IPS-18c (cell line): ENCODE measurements around the gene FMN1.
A peak's percentile ranks its signal among the peaks of the same experiment; 100 is the strongest.

Source experiments
- H3K4me3 ChIP-seq: 2 replicates; pipeline ENCODE4 v1.7.0; 2013; ENCODE audit warnings: low read depth, mild to moderate bottlenecking, low read length, moderate library complexity; ENCODE audit not compliant: insufficient read depth
- H3K9me3 ChIP-seq: one replicate; pipeline ENCODE4 v1.6.1; 2013; ENCODE audit warnings: mild to moderate bottlenecking, low read length, moderate library complexity; ENCODE audit not compliant: control insufficient read depth, insufficient read depth

FMN1 gene

DNA sequence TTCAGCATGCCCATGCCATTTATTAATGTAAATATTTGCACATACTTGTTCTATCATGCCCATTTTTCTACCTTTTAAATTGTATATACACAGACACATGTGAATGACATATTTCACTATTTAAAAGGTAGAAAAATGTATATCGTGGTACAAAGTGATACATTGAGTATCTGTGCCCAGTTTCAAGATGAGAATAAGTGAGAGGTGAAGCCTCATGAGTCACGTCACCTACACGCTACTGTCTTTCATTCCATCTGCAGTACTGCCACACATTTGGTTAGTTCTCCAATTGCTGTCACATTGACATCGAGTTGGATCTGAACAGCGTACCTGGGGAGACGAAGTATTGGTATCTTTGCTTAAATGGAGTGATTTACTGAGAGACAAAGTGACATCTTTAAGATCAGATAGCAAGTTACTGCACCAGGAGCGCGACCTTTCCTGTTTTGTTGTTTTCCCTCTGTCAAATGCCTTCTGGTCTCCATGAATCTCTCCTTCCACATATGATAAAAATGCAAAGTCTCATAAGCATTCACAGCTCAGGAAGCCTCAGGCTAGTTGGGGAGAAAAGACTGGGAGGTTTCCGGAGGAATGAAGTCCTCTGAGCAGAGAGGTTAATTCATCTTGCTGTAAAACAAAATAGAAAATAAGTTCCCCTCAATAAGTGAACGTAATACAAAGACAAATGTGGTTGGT lies 464.7 kb downstream of the FMN1 start:
- no peaks in the 10 kb centered on the region for H3K9me3 ChIP-seq
- H3K4me3 ChIP-seq = no peak overlapping the region

DNA sequence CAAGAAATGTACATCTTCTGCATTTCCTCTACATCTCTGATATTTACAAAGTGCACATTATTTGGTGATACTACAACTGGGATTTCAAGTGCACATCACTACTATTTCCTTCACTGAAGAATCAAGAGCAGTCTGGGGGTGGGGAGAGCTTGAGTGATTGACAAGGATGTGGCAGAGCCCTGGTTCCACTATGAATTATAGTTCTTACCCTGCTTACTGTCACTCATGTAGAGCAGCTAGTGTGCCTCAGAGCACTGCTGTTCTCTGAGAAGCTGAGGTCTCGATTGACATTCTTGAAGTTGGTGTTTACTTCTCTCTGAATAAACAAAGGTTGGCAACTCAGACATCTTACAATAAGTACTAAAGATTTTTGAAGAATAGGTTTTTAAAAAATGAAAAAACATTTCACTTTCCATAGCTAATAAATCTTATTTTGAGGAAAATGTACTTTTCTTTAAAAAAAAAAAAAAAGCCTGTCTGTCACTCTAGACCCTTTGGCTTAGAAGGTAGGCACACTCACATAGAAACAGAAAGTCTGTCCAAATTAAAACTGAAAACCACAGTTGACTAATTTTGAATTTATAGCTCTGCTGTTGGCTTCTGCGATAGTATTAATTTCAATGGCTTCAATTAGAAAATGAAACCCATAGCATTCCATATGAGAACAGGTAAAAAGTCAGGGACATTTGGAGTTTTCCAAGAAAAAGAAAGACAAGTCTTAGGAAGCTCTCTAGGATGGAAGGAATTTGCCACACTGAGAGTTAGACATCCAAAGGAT lies 471.2 kb downstream of the FMN1 start:
- no peak overlapping the region for H3K4me3 ChIP-seq
- no peaks in the 10 kb centered on the region for H3K9me3 ChIP-seq

DNA sequence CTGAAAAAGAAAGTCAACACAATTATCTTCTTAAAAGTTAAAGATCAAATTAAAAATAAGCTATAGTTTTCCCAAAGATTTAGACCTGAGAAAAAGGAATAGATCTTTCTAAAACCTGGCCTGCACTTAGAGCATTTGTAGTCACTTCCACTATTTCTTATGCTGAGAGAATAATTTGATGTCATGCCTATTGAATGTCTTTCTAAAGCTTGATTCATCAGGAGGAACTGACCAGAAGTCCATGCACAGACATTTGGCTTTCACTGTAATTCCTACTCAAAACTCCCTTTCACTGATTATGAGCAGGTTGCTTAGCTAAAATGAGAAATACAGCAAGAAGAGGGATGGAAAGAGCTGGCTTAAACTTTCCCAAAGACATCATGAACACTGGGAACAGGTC lies 472.4 kb downstream of the FMN1 start:
- Histone ChIP-seq H3K9me3 (no peaks in the 10 kb centered on the region), H3K4me3 (no peak overlapping the region)

DNA sequence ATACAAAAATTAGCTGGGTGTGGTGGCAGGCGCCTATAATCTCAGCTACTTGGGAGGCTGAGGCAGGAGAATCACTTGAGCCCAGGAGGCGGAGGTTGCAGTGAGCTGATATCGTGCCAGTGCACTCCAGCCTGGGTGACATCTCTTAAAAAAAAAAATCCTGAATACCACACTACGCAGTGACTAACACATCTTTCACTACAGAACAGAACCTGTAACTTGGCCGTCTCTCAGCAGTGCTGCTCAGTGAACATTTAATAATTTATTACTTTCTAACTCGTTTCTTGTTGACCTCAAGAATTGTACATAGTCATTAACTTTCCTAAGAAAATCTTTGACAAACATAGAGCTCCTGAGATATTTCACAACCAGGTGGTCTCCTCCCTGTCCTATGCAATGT lies 472.9 kb downstream of the FMN1 start:
- no peaks in the 10 kb centered on the region for H3K9me3 ChIP-seq
- no peak overlapping the region for H3K4me3 ChIP-seq

DNA sequence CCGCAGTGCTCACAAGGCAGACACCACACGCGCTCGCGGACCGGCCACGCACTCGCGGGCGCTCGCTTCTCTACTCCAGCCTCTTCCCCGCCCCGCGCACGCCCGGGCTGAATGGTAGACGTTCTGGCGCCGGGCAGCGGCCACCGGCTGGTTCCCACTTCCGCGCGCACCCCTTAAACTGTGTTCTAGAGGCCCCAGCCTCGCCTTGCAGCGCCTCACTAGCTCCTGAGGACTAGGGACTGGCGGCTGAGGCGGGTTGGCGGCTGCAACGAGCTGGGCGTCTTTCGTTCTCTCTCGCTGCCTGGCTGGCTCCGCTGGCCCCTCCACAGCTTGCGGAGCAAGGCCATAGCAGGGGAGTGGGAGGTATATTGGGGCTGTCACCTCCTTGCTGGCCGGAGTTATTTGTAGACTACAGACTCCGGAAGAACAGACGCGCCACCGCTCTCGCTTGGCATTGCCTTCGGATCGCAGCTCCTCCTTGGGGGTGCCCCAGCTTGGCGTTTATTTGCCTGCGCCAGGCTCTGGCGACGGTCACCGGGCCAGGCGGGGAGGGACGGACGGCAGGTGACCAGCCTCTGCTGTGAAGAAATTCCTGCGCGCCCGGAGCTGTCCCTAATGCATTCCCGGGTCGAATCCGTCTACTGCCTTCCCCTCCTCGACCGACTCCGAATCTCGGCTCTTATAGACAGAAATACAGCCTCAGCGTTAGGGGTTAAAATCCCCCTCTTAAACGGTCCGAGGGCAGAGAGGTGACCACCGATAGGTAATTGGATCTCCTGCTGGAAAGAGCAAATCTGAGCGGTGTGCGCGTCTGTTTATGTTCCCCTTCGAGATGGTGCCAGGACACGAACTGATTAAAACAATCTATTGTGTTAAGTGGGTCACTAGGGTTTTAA lies 475.4 kb downstream of the FMN1 start:
- peak overlapping the region; percentile 60 for H3K4me3 ChIP-seq
- H3K9me3 ChIP-seq = no peaks in the 10 kb centered on the region

DNA sequence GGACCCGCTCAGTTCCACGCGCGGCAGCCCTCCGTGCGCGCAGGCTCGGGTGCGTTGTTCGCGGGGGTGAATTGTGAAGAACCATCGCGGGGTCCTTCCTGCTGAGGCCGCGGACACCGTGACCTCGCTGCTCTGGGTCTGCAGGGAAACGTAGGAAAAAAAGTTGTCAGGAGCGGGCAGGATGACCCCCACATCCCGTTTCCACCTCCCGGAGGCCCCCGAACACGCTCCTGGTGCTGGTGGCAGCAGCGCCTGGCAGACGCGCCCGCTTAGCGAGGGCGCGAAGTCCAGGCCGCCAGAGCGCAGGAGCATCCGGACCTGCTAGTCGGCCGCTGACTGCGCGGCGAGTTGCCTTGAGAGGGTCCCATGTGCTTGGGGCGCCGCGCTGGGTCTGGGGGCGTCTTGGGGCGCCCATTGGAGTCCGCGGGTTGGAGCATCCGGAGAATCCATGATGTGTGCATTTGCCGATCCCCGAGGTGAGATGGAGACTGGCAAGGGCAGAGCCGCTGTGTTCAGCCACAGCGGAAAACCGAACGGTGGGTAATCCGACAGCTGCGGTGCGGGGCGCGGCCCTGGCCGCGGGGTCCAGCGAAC lies 476.2 kb downstream of the FMN1 start:
- Histone ChIP-seq H3K9me3 (no peaks in the 10 kb centered on the region), H3K4me3 (peak overlapping the region; percentile 60)

DNA sequence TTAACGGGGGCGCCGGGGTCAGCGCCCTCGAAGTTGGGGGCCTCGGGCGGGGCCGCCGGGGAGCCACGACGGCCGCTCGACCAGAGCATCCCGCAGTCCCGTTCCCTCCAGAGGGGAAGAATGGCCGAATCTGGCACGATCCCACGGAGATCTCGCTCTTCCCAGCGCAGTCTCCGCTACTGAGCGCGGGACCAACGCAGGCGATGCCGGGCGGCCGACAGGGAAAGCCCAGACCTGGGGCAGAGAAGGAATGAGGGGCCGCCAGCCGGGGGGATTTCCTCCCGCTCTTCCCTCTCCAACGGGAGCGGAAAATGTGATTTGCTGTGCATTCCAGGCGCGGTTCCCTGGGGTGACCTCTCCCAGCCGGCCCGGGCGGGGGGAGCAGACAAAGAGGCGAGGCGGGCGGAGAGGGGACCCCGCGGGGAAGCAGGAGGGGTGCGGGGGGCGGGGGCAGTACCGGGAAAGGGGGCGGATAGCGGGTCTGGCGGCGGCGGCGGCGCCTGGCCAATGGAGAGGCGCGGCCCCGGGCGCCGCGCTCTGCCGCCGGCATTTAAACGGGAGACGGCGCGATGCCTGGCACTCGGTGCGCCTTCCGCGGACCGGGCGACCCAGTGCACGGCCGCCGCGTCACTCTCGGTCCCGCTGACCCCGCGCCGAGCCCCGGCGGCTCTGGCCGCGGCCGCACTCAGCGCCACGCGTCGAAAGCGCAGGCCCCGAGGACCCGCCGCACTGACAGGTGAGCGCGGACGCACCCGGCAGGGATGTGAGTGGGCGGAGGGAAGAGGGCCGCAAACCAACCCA lies 476.9 kb downstream of the FMN1 start, which contains the start of gene GREM1:
GREM1 (plus strand) TSS at position 579 of the 801 bp plus-strand sequence. CDS start 12,687 bp downstream, outside the sequence.
- Histone ChIP-seq H3K9me3 (no peaks in the 10 kb centered on the region), H3K4me3 (peak within 1 kb of the TSS; percentile 60)

DNA sequence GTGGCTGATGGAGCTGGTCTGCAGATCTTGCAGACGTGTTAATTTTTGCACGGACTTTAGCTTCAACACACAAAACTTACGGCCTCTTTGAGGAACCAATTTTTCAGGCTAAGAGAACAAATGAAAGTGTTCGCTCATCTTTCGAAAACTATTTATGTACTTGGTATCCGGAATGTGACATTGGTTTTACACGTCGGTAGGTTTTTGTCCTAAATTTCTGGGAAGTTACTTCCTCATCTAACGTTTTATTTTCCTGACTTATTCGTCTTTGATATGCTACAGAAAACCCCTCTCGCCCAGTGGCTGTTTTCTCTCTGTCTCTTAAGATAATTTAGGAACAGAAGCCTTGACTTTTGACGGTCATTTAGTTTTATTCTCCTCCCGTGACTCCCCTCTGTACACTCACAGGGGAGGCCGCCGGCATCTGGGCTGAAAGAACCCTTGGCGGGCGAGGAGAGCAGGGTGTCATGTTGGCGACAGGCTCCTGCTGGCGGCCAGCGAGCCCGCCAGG lies 477.5 kb downstream of the FMN1 start:
- no peaks in the 10 kb centered on the region for H3K9me3 ChIP-seq
- H3K4me3 ChIP-seq = peak overlapping the region; percentile 60; the same call in 1 of the 2 replicates

DNA sequence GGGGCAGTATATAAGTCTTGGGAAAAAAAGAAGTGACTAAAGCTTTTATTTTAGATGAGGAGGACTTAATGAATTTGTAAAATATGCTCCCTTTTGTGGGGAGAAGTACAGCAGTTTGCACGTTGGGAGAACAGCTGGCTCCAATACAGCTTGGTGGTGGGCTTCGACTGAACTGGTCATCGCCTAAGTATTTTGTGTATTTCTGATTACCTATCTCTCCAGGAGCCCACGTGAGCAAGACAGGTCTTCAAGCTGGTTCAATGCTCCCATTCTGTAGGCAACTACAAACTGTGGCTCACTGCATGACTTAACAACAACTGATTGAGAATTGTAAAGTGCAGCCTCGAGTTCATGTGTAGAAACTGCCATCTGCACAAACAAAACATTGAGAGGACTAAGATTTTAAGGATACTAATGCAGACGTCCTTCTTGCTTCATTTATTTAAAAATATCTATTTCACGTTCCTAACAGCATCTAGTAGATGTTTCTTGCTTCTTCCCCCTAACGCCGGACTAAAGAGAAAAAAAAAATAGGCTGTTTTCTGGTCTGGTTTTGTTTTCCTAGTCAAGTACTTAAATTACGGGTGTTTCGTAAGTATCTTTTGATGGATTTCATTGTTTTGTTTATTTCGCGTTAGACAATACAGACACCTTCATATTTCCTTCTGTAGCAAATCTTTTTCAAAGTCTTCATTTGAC lies 478.1 kb downstream of the FMN1 start:
- no peak overlapping the region for H3K4me3 ChIP-seq
- H3K9me3 ChIP-seq = no peaks in the 10 kb centered on the region
